SKM-1 treated with dmso at 0.1 percent for 144 hours (cell line): ENCODE measurements around the gene DGKB.

Experiments used
- DNase-seq: peaks from one replicate; lab custom pipeline; 2025; ENCODE audit not compliant: unreplicated experiment; lab: John Stamatoyannopoulos, UW

DGKB gene

GRCh38 chr7:14600766-14601367 lies 301.7 kb downstream of the DGKB start:
- DNase-seq: no peak

GRCh38 chr7:14598978-14599377 lies 303.6 kb downstream of the DGKB start:
- no peak for DNase-seq

GRCh38 chr7:14596421-14596820 lies 306.1 kb downstream of the DGKB start:
- DNase-seq: no peak

- no peak for DNase-seq
These were observed 312.3 kb downstream of the DGKB start for GRCh38 chr7:14590206-14590605.

GRCh38 chr7:14585232-14585631 lies 317.3 kb downstream of the DGKB start:
- DNase-seq: no peak

GRCh38 chr7:14583518-14583917 lies 319.0 kb downstream of the DGKB start:
- no peak for DNase-seq

GRCh38 chr7:14582010-14582409 lies 320.5 kb downstream of the DGKB start:
- DNase-seq: no peak

GRCh38 chr7:14579971-14580370 lies 322.6 kb downstream of the DGKB start:
- DNase-seq: no peak

- DNase-seq: no peak
These were observed 326.0 kb downstream of the DGKB start for GRCh38 chr7:14576578-14576977.

GRCh38 chr7:14570750-14571607 lies 331.6 kb downstream of the DGKB start:
- DNase-seq: no peak

- DNase-seq: no peak
These were observed 350.5 kb downstream of the DGKB start for GRCh38 chr7:14552060-14552459.

- no peak for DNase-seq
These were observed 351.2 kb downstream of the DGKB start for GRCh38 chr7:14551310-14551709.

GRCh38 chr7:14542624-14543023 lies 359.9 kb downstream of the DGKB start:
- DNase-seq: no peak

GRCh38 chr7:14521183-14521582 lies 381.4 kb downstream of the DGKB start:
- DNase-seq: no peak

- DNase-seq: no peak
These were observed 392.3 kb downstream of the DGKB start for GRCh38 chr7:14510268-14510667.

- DNase-seq: no peak
These were observed 394.9 kb downstream of the DGKB start for GRCh38 chr7:14507617-14508016.

GRCh38 chr7:14505906-14506305 lies 396.6 kb downstream of the DGKB start:
- no peak for DNase-seq

- no peak for DNase-seq
These were observed 398.4 kb downstream of the DGKB start for GRCh38 chr7:14504134-14504533.

GRCh38 chr7:14503623-14504022 lies 398.9 kb downstream of the DGKB start:
- DNase-seq: no peak

GRCh38 chr7:14501436-14501835 lies 401.1 kb downstream of the DGKB start:
- DNase-seq: no peak

- no peak for DNase-seq
These were observed 405.2 kb downstream of the DGKB start for GRCh38 chr7:14497390-14497789.

- no peak for DNase-seq
These were observed 406.9 kb downstream of the DGKB start for GRCh38 chr7:14495633-14496032.
